NT2/D1 (cell line): ENCODE measurements around the gene MYO1C.
"Not testable (repeated sequence)": the region's sequence is repeated elsewhere in the genome, so short reads cannot be mapped to it uniquely, and the experiment has no call there.

Experiments
- DNase-seq: peaks from one replicate; pipeline ENCODE4 v3.0.0-alpha.2; 2011; ENCODE audit warnings: low read depth, low spot score
- H3K27me3 ChIP-seq: 2 replicates; pipeline ENCODE4 v1.6.0; 2011; ENCODE audit warnings: mild to moderate bottlenecking; ENCODE audit not compliant: insufficient read length, insufficient read depth
- H3K36me3 ChIP-seq: 2 replicates; pipeline ENCODE4 v1.6.1; 2011; ENCODE audit warnings: mild to moderate bottlenecking, low read length, mixed read lengths; ENCODE audit not compliant: insufficient read depth, insufficient read length
- H3K4me1 ChIP-seq: 2 replicates; pipeline ENCODE4 v1.5.1; 2011; ENCODE audit not compliant: insufficient read depth, insufficient read length
- H3K4me3 ChIP-seq: 2 replicates; pipeline ENCODE4 v1.5.1; 2011; ENCODE audit warnings: low read depth; ENCODE audit not compliant: insufficient read length
- H3K9ac ChIP-seq: 2 replicates; pipeline ENCODE4 v1.6.0; 2011; ENCODE audit warnings: low read depth; ENCODE audit not compliant: insufficient read length
- H3K9me3 ChIP-seq: 2 replicates; pipeline ENCODE4 v1.5.1; 2011; ENCODE audit warnings: mild to moderate bottlenecking, low read length; ENCODE audit not compliant: insufficient read depth
- SUZ12 ChIP-seq: IDR thresholded peaks from 2 replicates; pipeline ENCODE4 v1.6.1; 2011; ENCODE audit not compliant: insufficient read length, insufficient read depth; ENCODE audit errors: extremely low read depth
- YY1 ChIP-seq: IDR thresholded peaks from 2 replicates; pipeline ENCODE4 v1.6.1; 2011; ENCODE audit not compliant: insufficient read length, insufficient read depth
- ZNF274 ChIP-seq: IDR thresholded peaks from 2 replicates; pipeline ENCODE4 v1.6.1; 2011; ENCODE audit warnings: mild to moderate bottlenecking, low read depth, low read length

The MYO1C gene

GRCh38 chr17:1431631-1432104, 60.8 kb downstream of the MYO1C start:
- Histone ChIP-seq H3K36me3 (peaks cover 54% of the 10 kb centered on the region), H3K4me3 (no peak overlapping the region), H3K9me3 (no peaks in the 10 kb centered on the region), H3K9ac (no peak overlapping the region), H3K4me1 (no peaks in the 10 kb centered on the region), H3K27me3 (no peaks in the 10 kb centered on the region)
- no peak for DNase-seq
- no peak for TF ChIP-seq ZNF274
- no peak for TF ChIP-seq YY1
- TF ChIP-seq SUZ12: no peak

GRCh38 chr17:1423456-1424135, 68.9 kb downstream of the MYO1C start:
- H3K27me3 ChIP-seq: no peaks in the 10 kb centered on the region
- H3K9ac ChIP-seq: no peak overlapping the region
- no peak for TF ChIP-seq ZNF274
- TF ChIP-seq YY1: no peak
- no peak for TF ChIP-seq SUZ12
- H3K36me3 ChIP-seq: peaks cover 54% of the 10 kb centered on the region
- no peaks in the 10 kb centered on the region for H3K4me1 ChIP-seq
- no peak for DNase-seq
- H3K9me3 ChIP-seq: no peaks in the 10 kb centered on the region
- no peak overlapping the region for H3K4me3 ChIP-seq

- TF ChIP-seq SUZ12 (no peak), ZNF274 (no peak), YY1 (no peak)
- H3K27me3 ChIP-seq: no peaks in the 10 kb centered on the region
- DNase-seq: no peak
- H3K9ac ChIP-seq: no peak overlapping the region
- H3K36me3 ChIP-seq: peaks cover 54% of the 10 kb centered on the region
- no peaks in the 10 kb centered on the region for H3K4me1 ChIP-seq
- H3K9me3 ChIP-seq: no peaks in the 10 kb centered on the region
- no peak overlapping the region for H3K4me3 ChIP-seq
Measured at GRCh38 chr17:1422885-1423284, 69.6 kb downstream of the MYO1C start.

GRCh38 chr17:1421470-1421869, 71.0 kb downstream of the MYO1C start:
- Histone ChIP-seq H3K36me3 (peaks cover 51% of the 10 kb centered on the region), H3K4me3 (no peak overlapping the region)
- TF ChIP-seq ZNF274: no peak
- TF ChIP-seq SUZ12: no peak
- TF ChIP-seq YY1: no peak

GRCh38 chr17:1420981-1421380, 71.5 kb downstream of the MYO1C start:
- no peaks in the 10 kb centered on the region for H3K4me1 ChIP-seq
- H3K36me3 ChIP-seq: peaks cover 46% of the 10 kb centered on the region

More at GRCh38 chr17:1421470-1421869, 71.0 kb downstream of the MYO1C start:
- DNase-seq: no peak
- Histone ChIP-seq H3K27me3 (no peaks in the 10 kb centered on the region), H3K9ac (no peak overlapping the region), H3K9me3 (no peaks in the 10 kb centered on the region), H3K4me1 (no peaks in the 10 kb centered on the region)

GRCh38 chr17:1420163-1420562, 72.3 kb downstream of the MYO1C start:
- no peaks in the 10 kb centered on the region for H3K9me3 ChIP-seq
- no peaks in the 10 kb centered on the region for H3K4me1 ChIP-seq
- H3K4me3 ChIP-seq: no peak overlapping the region
- H3K9ac ChIP-seq: no peak overlapping the region
- peaks cover 38% of the 10 kb centered on the region for H3K36me3 ChIP-seq
- no peaks in the 10 kb centered on the region for H3K27me3 ChIP-seq
- DNase-seq: no peak
- no peak for TF ChIP-seq SUZ12
- TF ChIP-seq ZNF274: no peak
- no peak for TF ChIP-seq YY1

More at GRCh38 chr17:1420981-1421380, 71.5 kb downstream of the MYO1C start:
- Histone ChIP-seq H3K9me3 (no peaks in the 10 kb centered on the region), H3K4me3 (no peak overlapping the region), H3K27me3 (no peaks in the 10 kb centered on the region), H3K9ac (no peak overlapping the region)
- no peak for DNase-seq
- no peak for TF ChIP-seq SUZ12
- no peak for TF ChIP-seq ZNF274
- no peak for TF ChIP-seq YY1

GRCh38 chr17:1418476-1418875, 74.0 kb downstream of the MYO1C start:
- not testable (repeated sequence) for H3K27me3 ChIP-seq, H3K4me1 ChIP-seq, DNase-seq, H3K9me3 ChIP-seq, H3K9ac ChIP-seq, H3K4me3 ChIP-seq
- peaks cover 25% of the 10 kb centered on the region for H3K36me3 ChIP-seq

- Histone ChIP-seq H3K9ac (no peak overlapping the region), H3K4me3 (no peak overlapping the region), H3K4me1 (peaks cover 3% of the 10 kb centered on the region), H3K9me3 (no peaks in the 10 kb centered on the region), H3K36me3 (peaks cover 7% of the 10 kb centered on the region), H3K27me3 (no peaks in the 10 kb centered on the region)
- no peak for DNase-seq
- TF ChIP-seq SUZ12 (no peak), ZNF274 (no peak), YY1 (no peak)
Measured at GRCh38 chr17:1416414-1416813, 76.1 kb downstream of the MYO1C start.
